AG09309 (cell line): ENCODE results near the gene LGALS7B.

Experiments used
- DNase-seq: peaks from one replicate; pipeline ENCODE4 v3.0.0-alpha.2; 2010; ENCODE audit warnings: low read depth
- H3K4me3 ChIP-seq: 2 replicates; pipeline ENCODE4 v1.5.1; 2011; ENCODE audit warnings: mild to moderate bottlenecking, low read depth, low read length, moderate library complexity; ENCODE audit not compliant: control insufficient read depth
- CTCF ChIP-seq: IDR thresholded peaks from 2 replicates; pipeline ENCODE4 v1.5.1; 2011; ENCODE audit warnings: mild to moderate bottlenecking, low read depth, low read length, inconsistent platforms; ENCODE audit not compliant: insufficient read depth, control insufficient read depth; ENCODE audit errors: missing control alignments

Gene LGALS7B

GRCh38 chr19:38834104-38834490, 45.1 kb downstream of the LGALS7B start:
- DNase-seq, result no peak
- H3K4me3 ChIP-seq, result no peak overlapping the region
- TF ChIP-seq CTCF, result no peak

- DNase-seq, result no peak
- TF ChIP-seq CTCF, result no peak
- no peak overlapping the region for H3K4me3 ChIP-seq
These were observed 45.6 kb downstream of the LGALS7B start for GRCh38 chr19:38834590-38834989.

GRCh38 chr19:38836159-38836982, 47.4 kb downstream of the LGALS7B start:
- H3K4me3 ChIP-seq, result no peak overlapping the region
- TF ChIP-seq CTCF, result no peak
- no peak for DNase-seq

DNA sequence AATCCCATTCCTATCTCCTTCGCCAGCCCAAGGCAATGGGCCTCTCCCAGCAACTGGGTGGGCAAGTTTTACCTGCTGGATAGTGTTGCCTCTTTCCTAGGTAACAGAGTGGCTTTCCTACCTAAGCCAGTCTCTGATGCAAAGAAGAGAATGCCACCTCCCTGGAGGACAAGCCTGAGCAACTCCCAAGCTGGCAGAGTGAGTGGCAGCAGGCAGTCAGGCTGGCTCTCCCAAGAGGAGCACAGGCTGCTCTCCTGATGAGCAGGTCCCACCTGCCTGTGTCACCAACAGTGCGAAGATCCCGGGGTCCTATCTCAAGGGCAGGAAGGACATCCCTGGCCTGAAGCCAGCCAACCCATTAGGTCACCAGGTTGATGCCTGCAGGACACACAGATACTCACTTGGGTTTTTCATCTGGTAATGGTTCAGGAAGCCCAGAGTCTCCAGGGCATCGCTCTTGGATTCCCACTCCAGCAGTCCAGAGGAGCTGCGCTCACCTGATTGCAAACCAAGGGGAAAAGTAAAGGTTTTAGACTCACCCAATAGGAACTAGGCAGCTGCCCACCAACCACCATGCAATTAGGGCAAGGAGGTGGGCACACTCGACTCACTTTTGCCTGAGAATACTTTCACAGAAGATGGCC, 48.1 kb downstream of the LGALS7B start:
- no peak overlapping the region for H3K4me3 ChIP-seq
- no peak for TF ChIP-seq CTCF
- DNase-seq, result no peak

GRCh38 chr19:38837656-38838121, 48.7 kb downstream of the LGALS7B start:
- no peak overlapping the region for H3K4me3 ChIP-seq
- DNase-seq, result no peak
- no peak for TF ChIP-seq CTCF

DNA sequence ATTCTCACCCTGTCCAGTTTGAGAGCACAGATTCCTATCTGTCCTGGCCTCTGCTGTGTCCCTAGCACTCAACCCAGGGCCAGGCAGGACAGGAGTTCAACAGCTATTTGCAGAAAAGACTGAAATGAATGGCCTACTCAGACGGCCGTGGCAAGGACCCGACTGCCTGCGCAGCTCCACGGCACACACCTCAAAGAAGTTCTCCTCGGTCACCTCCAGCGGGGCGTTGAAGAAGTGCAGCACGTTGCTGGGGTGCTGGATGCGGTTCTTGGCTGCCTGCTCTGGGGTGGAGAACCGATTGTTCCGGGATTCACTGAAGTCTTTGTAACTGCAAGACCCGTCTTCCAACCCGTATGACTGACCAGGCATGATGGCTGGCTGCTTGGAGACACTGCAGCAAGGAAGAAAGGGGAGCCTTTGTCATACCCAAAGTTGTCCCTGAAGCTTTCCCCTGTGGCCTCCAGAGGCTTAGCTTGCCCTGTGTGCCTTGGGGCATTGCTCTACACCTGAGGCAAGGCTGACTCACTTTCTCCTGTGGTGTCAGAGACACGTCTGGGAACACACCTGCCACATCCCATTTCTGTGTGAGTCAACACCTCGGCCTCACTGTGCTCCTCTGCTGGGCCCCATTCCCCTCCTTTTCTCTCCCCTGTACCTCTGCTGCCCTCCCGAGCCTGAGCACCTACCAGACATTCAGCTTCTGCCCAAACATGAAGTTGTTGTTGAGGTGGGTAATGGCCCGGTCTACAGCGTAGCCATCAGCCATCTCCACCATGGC, 49.4 kb downstream of the LGALS7B start:
- H3K4me3 ChIP-seq, result no peak overlapping the region
- TF ChIP-seq CTCF, result no peak
- no peak for DNase-seq
